Hindlimb muscle (tissue), 1 donor: Measurements from ENCODE around the gene IER2. TPM values are rescaled to one million over a fixed set of nuclear protein-coding genes. Genes with fewer than 3 reads are reported as not detected.

Source experiments
- DNase-seq: peaks from one replicate; pipeline ENCODE4 v3.0.0-alpha.2; 2013
- polyA plus RNA-seq: library from polyadenylated mRNA; unstranded; fragments of 120-200 nt; gene quantifications from one replicate; pipeline ENCODE4 v1.2.1, GENCODE V29; 2013; ENCODE audit not compliant: insufficient read length

IER2 gene
- polyA plus RNA-seq, 1 donor: 58.5 TPM

DNA sequence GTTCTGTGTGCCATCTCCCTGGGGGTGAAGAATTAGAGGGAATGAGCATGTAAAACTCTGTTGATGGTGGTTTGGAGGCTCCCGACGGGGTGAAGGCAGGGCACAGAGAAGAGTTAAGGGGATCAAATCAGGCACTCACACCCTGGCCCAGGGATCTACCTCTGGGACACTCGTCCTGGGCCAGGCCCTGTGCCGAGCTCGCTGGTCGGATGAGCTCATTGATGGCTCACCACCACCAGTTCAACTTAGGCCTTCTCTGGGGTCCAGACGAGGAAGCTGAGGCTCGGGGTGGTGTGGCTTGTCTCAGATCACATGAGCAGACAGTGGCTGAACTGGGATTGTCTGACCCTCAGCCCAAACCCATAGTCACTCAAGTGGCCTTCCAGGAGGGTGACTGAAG is 30.6 kb upstream of the IER2 start:
- DNase-seq: no peak

DNA sequence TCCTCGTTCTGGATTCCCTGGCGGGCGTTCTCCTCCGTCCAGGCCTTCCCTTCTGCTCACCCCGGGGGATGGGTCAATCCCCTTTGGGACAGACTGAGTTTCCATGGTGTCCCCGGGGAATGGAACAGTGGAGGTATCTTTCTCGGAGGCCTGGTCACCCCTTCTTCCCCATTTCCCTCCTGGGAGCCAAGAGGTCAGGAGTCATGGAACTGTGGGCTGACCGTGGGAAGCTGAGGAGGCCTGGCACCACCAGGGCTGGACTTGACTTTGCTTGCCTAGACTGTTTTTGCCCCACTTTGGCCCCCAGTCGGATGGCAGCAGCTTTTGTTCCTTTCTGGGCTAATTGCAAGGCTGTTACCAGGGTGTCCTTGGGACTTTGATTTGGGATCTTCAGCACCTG is 30.2 kb upstream of the IER2 start:
- DNase-seq: no peak

DNA sequence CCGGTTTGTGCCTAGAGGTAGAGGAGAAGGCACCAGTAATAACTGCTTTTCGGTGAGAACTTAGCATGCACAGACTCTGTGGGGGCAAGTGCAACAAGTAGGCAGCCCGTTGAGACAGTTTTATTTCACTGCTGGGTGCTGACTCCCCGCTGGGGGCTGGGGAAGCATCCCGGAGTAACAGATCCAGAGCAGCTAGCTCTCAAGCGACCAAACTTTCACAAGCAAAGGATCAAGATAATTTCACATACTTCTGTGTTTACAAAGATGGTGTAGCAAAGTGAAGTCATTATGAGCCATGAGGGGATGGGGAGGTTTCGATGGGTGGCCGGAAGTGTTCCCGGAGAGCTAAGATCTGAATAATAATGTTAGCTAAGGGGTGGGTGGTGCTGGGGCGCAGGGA is 29.4 kb upstream of the IER2 start:
- DNase-seq: no peak

DNA sequence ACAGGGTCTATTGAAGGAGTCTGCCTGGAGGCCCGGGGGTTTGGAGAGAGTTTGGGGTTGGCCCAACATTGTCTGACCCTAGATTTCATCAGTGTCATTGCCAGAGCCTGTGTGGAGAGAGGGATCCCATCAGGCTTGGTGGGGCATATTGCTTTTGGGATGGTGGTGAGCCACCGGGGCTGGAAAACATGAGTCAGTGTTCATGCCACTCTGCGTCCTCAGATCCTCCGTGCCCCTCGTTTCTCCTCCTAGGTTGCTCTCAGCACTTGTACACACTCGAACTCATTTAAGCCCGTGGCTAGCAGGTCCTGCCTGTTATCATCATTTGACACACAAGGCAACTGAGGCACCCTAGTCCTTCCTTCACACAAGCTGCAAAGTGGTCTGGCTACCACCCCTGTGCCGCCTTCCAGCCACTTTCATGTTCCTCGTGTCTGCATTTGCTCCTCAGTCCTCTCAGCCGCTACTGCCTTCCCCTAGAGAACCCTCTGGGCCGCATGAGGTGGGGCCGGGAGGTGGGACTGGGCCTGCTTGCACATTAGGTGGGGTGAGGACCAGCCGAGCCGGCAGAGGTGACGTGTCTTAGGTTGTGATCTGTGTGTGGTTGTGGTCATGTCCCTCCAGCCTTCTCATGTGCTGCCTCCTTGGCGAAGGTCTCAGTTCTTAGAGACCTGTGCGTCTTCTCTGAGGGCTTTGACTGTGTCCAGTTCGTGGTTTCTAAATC is 28.5 kb upstream of the IER2 start:
- DNase-seq: no peak

DNA sequence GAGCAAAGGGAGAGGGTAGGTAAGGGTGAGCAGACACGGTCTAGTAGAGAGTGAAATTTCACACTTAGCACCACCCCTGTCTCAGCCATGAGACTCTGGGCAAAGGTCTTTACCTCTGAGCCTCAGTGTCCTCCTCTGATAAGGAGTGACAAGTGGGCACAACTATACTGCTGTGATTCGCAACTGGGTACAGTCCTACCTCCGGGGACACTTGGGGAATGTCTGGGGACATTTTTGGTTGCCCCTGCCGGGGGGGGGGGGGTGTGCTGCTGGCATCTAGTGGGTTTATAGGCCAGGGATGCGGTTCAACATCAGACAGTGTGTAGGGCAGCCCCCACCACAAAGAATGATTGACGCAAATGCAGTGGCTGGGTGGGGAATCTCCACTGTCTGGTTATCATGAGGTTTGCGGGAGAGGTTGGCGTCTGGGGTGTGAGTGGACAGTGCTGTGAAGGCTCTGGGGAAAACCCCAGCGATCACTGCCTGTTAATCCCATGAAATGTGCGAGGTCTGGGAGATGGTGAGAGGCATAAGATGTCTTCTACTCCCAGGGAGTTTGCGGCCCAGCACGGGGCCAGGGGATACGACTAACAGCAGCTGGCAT is 27.8 kb upstream of the IER2 start:
- no peak for DNase-seq

DNA sequence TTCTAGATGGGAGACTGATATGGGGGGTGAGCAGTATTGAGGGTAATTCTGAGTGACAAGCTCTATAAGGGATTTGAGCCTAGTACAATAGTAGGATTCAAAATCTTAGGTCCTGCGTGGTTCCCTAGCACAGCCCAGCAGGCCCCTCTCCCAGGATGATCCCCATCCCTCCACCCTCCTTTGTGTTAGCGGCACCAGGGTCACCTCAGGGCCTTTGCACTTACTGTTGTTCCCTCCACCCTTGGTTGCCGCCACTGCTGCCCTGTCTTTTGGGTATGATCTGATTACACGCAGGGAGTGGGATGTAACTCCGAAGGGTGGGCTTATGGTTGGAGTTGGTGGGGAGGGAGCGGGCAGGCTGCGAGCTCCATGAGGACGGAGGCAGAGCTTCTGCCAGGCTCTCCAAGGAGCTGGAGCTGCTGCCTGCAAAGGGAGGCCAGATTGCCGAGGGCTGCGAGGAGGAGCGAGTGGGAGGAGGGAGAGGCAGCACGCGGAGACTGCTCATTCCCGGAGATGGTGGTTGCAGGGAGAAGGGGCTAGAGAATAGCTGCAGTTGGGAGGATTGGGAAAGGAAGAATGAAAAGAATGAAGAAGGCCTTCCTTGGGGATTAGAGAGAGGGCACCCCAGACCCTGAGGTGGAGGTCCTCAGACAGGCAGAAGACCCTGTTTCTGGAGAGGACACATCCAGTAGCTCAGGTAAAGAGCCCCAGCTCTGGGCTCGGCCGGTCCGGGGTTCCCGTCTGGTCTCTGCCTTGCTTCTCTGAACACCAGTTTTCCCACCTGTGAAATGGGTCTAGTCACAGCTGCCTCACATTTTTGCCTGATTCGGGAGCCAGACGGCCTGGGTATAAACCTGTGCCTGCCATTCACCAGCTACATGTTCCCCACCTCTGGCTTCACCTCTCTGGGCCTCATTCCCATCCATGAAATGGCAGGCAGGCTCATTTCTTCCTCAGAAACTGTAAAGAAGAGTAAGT is 26.9 kb upstream of the IER2 start:
- no peak for DNase-seq

DNA sequence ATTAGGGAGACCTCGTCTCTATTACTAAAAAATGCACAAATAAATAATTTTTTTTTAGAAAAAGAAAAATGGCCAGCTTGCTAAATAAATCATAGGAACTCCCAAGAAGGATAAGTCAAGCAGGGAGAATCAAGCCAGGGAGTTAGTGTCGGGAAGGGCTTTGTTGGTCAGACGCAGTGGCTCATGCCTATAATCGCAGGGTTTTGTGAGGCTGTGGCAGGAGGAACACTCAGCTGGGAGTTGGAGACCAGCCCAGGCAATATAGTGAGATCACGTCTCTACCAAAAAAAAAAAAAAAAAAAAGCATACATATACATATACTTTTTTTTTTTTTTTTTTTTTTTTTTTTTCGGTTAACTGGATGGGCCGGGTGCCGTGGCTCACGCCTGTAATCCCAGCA is 23.2 kb upstream of the IER2 start:
- DNase-seq: no peak

DNA sequence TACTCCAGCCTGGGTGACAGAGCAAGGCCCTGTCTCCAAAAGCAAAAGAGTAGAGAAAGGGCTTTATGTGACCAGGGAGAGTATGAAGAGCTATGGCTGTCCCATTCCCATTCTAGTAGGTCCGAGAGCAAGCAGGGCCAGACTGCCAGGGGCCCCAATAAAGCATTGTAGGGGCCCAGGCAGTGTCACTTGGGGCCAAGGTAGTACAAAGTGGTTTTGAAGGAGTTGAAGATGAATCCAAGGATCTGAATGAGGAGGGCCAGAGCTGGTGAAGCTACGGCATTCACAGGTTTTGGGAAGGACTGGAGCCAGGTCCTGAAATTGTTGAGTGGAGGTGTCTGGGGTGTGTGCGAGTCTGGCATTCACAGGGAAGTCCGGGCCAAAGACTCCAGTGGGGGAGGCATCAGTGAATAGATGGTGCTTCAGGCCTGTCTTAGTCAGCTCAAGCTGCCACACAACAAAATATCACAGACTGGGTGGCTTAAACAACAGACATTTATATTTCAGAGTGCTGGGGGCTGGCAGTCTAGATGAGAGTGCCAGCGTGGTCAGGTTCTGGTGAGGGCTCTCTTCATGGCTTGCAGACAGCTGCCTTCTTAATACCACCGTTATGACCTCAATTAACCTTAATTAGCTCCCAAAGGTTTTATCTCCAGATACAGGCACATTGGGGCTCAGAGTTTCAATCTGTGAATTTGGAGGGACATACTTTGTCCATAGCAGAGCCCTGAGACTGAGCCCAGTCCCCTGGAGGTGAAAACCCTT is 22.2 kb upstream of the IER2 start:
- no peak for DNase-seq

DNA sequence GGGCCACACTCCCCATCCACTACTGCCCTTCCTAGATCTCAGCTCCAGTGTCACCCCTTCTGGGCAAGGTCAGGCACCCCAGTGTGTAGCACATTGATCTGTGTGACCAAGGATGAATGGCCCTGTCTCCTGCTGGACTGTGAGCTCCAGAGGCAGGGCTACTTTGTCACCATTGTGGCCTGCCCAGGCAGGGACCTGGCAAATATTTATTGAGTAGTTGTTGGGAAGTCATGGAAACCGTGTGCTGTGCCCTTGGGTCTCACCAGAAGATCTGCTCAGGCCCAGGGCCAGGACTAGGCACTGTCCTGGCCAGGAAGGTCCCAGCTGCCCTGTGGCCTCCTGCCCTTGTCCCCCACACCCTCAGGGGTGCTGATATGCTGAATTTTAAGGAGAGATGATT is 21.6 kb upstream of the IER2 start:
- no peak for DNase-seq

DNA sequence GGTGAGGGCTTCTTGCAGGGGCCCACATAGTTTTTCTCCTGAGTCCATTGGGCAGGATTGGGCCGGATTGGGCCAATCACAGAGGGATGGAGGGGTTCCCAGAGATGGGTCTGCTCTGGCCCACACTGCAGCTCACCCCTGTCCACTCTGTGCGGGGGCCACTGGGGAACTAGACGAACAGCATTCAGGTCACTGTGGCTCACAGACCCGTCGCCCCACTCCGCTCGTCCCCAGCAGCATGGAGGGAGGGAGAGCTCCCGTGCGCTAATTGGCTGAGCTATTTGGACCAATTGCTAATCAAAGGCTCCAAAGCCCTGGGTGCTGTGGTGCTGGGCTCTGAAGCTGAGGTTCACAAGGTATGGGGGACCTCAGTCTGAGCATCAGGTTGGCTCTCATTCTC is 20.8 kb upstream of the IER2 start:
- DNase-seq: no peak

DNA sequence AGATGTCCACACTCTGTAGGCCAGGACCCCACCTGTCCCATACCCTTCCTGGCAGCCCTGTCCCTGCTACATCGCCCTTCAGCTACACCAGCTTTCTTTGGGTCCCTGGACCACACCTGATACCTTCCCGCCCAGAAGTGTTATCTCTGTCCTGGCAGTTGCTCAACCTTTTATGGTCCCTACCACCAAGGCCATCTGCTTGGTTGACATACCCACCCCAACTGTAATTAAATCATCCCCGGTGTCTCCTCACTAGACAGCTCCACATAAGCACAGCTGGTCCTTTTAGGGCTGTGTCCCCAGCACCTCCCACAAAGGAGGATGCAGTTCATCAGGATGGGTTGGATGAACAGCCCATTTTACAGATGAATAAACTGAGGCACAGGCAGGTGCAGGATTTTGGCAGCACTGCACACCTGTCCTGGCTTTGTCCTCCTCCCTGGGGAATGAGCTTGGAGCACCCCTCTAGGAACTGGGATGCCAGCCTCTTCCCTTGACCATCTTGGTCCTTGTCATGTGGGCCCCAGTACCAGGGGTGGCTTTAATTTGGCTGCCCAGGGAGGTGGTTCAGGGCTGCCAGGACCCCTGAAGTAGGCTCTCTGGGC is 19.2 kb upstream of the IER2 start:
- DNase-seq: no peak

DNA sequence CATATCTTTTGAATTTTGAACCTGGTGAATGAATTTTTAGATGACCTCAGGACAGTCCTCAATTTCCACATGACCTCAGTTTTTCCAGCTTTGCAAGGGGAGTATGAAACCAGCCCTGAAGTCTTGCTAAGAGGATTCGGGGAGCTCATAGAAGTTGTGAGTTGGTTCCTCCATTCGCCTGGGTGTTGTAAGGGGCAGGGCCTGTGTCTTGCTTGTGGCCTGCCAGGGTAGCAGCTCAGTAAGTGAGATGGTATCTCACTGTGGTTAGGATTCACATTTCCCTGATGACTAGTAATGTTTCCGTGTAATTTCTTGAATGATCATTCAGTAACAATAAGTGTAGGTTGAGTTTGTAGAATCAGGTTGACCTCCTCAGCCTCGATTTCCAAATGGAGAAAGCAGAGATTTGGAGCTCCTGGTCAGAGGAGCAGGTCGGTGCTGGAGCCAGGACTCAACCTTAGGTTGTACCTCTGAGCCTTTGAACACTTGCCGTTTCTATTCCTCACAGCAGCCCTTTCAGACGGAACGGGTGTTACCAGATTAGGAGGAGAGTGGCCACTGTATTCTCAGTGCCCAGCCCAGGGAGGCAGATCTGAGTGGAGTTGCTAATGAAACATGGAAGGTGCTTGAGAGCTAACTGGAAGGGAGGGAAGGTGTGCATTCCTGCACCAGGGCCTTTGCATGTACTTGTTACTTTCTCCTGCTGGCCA is 17.6 kb upstream of the IER2 start:
- DNase-seq: no peak

DNA sequence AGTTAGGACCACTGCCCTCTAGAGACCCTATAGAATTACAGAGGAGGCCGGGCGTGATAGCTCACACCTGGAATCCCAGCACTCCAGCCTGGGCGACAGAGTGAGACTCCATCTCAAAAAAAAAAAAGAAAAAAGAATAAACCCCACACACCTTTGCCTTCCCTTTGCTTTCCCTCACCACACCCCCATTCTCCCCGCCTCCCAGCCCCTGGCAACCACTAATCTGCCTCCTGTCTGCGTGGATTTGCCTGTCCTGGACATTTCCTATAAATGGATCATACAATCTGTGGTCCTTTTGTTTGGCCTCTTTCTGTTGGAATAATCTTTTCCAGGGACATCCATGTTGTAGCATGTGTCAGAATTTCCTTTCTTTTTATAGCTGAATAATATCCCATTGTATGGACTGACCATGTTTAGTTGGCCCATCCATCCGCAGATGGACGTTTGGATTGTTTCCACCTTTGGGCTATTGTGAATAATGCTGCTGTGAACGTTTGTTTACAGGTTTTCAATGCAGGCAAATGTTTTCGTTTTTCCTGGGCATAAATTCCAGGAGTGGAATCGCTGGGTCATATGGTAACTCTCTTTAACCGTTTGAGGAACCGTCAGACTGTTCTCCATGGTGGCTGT is 16.9 kb upstream of the IER2 start:
- no peak for DNase-seq

DNA sequence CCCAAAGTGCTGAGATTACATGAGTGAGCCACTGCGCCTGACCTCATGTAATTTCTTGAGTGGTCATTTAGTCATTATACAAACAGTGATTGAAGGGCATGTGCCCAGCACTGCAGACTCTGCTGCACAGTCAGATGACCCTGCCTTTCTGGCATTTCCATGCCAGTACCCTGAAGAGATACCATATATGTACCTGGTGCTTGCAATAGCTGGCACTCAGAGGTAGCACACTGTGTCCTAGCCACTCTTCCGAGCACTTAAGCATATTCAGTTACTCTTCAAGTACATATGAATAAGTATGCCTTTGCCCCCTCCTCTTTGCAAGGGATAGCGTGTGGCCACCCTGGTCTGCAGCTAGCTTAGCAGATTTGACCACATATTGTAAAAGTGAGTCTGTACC is 15.6 kb upstream of the IER2 start:
- DNase-seq: no peak

DNA sequence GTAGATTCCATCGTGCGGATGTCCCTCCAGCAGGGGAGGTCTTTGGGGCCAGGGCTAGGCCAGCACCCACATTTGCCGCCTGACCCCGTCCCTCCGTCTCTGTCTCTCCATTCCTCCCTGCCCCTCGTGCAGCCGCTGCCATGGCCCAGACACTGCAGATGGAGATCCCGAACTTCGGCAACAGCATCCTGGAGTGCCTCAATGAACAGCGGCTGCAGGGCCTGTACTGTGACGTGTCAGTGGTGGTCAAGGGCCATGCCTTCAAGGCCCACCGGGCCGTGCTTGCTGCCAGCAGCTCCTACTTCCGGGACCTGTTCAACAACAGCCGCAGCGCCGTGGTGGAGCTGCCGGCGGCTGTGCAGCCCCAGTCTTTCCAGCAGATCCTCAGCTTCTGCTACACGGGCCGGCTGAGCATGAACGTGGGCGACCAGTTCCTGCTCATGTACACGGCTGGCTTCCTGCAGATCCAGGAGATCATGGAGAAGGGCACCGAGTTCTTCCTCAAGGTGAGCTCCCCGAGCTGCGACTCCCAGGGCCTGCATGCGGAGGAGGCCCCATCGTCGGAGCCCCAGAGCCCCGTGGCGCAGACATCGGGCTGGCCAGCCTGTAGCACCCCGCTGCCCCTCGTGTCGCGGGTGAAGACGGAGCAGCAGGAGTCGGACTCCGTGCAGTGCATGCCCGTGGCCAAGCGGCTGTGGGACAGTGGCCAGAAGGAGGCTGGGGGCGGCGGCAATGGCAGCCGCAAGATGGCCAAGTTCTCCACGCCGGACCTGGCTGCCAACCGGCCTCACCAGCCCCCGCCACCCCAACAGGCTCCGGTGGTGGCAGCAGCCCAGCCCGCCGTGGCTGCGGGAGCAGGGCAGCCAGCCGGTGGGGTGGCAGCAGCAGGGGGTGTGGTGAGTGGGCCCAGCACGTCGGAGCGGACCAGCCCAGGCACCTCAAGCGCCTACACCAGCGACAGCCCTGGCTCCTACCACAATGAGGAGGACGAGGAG is 14.8 kb upstream of the IER2 start:
- DNase-seq: no peak

DNA sequence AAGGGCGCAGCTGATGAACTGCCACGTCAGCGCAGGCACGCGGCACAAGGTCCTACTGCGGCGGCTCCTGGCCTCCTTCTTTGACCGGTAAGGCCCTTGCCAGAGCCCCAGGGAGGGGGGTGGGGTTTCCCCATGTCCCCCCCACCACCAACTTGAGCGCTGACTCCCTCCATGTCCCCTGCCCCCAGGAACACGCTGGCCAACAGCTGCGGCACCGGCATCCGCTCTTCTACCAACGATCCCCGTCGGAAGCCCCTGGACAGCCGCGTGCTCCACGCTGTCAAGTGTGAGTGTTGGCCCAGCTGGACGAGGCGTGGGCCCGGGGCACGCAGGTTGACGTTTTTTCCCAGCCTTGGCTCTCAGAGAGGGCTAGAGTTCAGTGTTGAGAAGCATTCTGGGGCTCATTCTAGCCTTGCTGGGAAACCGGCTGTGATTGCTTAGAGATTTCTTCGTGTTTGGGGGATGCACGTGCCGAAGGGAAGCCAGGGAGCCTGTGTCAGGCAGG is 12.9 kb upstream of the IER2 start:
- no peak for DNase-seq

DNA sequence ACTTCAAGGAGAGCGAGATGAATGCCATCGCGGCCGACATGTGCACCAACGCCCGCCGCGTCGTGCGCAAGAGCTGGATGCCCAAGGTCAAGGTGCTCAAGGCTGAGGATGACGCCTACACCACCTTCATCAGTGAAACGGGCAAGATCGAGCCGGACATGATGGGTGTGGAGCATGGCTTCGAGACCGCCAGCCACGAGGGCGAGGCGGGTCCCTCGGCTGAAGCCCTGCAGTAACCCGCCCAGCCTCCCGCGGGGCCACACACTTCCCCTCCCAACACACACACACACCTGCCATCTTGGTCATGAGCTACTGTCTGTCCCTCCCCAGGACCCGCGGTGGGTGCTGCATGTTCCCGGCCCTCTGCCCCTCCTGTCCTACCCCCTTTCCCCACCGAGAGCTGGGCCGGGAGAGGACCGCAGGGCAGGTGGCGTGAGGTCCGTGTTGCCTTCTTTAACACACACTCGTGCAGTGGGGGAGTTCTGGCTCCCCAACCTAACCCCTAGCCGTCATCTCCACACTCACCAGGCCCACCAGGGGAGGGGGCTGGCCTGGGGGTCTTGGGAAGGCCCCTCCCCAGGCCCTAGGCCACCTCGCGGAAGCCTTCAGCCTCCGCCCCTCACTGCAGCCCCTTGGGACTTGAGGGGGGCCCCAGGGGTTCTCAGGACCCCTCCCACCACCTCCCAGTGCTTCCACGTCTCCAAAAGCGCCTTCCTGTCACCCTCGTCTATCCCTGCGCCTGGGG is 11.9 kb upstream of the IER2 start:
- DNase-seq: no peak

DNA sequence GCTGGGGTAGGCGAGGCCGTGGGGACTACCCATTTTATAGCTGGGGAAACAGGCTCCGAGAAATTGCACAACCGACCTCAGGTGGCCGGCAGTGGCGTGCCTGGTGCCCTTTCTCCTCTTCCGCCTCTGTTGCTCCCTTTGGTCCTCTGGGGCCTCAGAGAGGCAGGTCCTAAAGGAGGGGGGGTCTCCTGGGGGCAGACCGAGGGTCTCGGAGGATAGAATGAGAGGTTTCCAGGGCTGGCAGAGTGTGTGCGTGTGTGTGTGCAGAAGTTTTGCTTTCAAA is 11.4 kb upstream of the IER2 start:
- DNase-seq: no peak

DNA sequence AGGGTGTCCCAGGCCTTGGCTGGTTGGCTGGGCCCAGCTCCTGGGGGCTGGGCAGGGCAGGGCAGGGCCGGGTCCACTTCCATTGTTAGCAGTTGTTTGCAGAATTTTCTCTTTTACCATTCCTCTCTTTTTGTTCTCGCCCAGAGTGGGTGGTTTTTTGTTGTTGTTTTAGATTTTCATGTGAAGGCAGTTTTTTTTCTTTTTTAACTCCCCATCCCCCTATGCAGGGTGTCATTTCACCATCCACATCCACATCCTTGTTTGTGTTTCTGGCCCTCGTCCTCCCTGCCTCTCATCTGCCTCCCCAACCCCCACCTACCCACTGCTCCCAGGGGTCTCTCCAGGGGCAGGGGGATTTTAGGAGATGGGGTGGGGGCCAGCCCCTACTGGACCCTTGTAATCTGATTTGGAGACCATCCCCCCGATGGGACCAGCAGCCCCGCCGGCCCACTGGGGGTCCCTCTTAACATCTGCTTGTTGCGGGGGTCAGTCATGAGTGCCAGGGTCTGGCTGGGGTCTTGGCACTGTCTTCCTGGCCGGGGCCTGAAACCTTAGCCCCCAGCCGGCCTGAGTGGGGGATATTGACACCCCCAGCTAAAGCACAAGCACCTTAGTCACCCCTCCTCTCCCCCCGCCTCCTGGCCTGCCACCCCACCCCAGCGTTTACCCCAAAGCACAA is 10.4 kb upstream of the IER2 start:
- no peak for DNase-seq
